GM21717 (cell line): Measurements from ENCODE around the gene CLEC6A.
A peak's percentile ranks its signal among the peaks of the same experiment; 100 is the strongest.
"Not testable (repeated sequence)": the region's sequence is repeated elsewhere in the genome, so short reads cannot be mapped to it uniquely, and the experiment has no call there.

Experiments used
- ATAC-seq: cut with Tn5 transposase; IDR thresholded peaks from one replicate; pipeline ENCODE4 v1.9.1; 2021; ENCODE audit warnings: mild to moderate bottlenecking, moderate library complexity; ENCODE audit not compliant: unreplicated experiment

The CLEC6A gene

DNA sequence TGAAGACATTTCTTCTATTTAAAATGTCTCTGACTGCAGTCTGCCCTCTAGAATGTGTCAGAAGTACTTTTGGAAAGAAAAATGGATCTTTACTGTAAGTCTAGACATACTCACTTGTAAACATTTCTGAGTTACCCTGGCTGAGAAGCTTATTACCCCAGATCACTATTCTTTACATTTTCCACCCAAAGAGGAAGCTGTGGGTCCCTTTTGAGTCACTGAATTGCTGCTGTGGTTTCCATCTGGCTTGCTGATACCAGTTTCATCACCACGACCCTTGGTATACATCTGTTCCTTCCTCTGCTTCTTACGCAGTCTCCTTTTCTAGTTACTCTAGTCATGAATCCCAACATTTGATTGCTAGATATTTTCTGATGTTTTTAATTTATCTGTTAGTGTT lies 37.3 kb downstream of the CLEC6A start:
- peak; percentile 95 for ATAC-seq

- ATAC-seq = not testable (repeated sequence)
Observed at GRCh38 chr12:8495671-8496070, 39.9 kb downstream of the CLEC6A start.

GRCh38 chr12:8496074-8496473 lies 40.3 kb downstream of the CLEC6A start:
- not testable (repeated sequence) for ATAC-seq

DNA sequence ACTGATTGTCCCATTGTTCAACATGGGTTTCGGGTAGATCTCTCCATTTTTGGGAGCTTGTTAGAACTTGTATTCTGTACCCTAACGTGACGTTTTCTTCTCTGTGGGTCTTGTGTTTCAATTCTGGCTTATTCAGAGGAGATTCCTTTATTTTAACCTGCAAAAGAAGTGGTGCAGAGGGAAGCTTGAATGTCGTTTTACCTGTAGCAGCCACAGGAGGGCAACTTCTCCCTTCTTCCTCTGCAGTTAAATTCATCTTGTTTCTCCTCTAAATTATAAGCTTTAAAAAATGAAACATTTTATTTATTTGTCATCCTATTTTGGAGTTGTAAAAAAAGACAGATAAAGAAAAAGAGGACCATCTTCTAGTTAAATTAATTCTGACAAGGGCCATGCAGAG lies 43.9 kb downstream of the CLEC6A start:
- ATAC-seq = no peak

DNA sequence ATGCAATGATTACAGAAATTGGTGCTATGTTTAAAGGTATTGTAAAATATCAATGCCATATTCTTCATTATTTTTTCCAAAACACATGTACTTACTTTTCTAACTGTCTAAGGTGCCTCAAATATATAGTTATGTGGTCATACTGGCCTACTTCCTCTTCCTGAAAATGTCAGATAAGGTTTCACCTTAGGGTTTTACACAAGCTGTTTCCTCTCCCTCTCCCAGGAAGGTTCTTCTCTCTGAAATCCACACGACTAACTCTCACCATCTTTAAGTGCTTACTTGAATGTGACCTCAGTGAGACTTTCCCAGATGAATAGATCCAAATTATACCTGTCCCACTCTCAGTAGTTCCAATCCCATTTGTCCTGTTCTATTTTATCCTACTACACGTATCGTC lies 46.0 kb downstream of the CLEC6A start:
- no peak for ATAC-seq

GRCh38 chr12:8504351-8504750 lies 48.6 kb downstream of the CLEC6A start:
- no peak for ATAC-seq

GRCh38 chr12:8507596-8507995 lies 51.8 kb downstream of the CLEC6A start:
- no peak for ATAC-seq

GRCh38 chr12:8508223-8508622 lies 52.5 kb downstream of the CLEC6A start:
- ATAC-seq = no peak

- ATAC-seq = no peak
Observed at GRCh38 chr12:8508910-8509841, 53.4 kb downstream of the CLEC6A start.

DNA sequence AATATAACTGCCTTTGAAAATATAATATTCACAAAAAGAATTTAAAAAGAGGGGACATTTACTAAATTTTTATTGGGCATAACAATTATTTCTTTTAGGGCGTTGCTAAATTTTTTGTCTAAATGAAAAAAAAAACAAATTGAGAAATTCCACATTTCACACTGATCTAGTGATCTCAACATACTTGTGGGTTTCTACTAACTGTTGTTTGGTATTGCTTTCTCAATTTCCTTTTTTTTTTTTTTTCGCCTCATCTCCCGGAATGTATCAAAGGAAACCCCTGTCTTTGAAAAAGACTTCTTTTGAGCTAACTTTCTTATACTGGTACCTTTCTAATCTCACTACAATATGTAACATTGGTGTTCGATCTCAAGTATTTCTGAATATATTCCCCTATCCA lies 57.5 kb downstream of the CLEC6A start, which contains the start of gene CLEC4D:
CLEC4D (plus strand) TSS at position 248 of the 400 bp plus-strand sequence. CDS start 230 bp downstream, outside the sequence.
- ATAC-seq = no peak

GRCh38 chr12:8517971-8518370 lies 62.2 kb downstream of the CLEC6A start:
- ATAC-seq = no peak

- ATAC-seq = no peak
Observed at GRCh38 chr12:8519171-8519570, 63.4 kb downstream of the CLEC6A start.

DNA sequence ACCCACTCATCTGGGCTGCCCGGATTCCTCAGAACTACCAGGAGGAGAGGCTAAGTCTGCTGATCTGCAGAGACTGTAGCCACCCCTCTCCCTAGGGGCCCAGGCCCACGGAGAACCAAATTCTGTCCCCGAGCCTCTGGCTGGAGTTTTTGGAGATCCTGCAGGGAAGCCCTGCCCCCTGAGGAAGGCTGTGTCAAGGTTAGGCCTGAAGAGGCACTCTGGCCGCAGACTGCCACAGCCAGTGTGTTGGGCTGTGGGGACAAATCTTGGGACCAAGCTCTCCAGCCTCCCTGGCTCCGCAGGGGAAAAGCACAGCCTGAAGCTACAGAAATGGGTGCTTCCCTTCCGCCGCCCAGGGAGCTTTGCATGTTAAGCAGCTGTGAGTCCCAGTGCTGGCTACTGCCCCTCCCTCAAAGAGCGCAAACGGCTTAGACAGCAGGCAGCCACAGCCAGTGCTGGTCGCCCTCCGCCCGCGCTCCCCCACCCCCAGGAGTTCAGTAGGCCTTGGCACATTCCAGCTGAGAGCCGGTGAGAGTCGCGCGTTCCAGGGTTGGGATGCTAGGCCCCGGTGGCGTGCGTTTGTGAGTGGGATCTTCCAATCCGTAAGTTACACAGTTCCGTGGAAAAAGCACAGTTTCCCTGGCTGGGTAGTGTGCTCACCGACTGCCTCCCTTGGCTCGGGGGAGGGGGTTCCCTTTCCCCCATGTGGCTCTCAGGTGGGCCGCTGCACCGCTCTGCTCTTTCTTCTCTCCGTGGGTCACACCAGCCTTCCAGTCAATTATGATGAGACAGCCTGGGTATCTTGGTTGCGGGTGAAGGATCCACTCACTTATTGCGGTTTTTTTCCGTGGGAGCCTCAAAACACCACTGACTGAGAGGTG lies 71.7 kb downstream of the CLEC6A start:
- no peak for ATAC-seq
